HG03457 (cell line): ENCODE results near the gene KAT6B.

ENCODE experiments used
- ATAC-seq: cut with Tn5 transposase; IDR thresholded peaks from one replicate; pipeline ENCODE4 v1.9.1; 2021; ENCODE audit warnings: moderate number of reproducible peaks; ENCODE audit not compliant: unreplicated experiment

Gene KAT6B

DNA sequence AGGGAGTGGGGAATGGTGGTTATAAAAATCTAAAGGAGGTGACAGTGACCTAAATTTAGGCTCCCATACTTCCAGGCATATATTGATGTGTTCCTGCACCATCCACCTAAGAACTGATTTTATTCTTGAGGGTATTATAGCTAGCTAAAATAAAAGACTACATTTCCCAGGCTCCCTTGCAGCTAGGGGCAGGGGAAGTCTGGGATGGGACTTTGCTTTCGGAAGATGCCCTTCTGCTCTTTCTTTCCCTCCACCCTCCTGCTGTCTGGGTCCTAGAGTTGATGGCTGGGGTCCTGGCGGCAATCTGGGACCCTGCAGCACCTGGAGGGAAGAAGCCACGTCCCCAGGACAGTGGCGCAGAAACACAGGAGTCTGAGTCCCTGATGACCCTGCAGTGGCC, 231.3 kb downstream of the KAT6B start:
- ATAC-seq = no peak

DNA sequence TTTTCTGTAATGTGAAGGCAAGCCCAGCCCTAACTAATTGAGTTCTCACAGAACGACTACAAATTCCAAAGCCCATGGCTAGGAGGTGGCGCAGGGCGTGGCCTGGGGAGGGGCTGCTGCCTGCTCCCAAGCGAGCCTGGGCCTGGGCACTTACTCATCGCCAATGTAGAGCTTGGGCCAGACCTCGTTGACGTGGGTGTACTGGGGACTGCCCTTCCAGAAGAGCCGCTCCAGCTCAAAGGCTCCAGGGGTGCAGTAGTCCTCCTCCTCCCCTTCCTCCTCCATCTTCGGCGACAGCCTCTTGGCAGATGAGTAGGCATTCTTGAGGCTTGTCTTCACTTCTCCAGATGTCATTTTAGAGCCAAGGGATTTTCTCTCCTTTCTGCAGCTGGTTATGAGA, 231.8 kb downstream of the KAT6B start:
- no peak for ATAC-seq

DNA sequence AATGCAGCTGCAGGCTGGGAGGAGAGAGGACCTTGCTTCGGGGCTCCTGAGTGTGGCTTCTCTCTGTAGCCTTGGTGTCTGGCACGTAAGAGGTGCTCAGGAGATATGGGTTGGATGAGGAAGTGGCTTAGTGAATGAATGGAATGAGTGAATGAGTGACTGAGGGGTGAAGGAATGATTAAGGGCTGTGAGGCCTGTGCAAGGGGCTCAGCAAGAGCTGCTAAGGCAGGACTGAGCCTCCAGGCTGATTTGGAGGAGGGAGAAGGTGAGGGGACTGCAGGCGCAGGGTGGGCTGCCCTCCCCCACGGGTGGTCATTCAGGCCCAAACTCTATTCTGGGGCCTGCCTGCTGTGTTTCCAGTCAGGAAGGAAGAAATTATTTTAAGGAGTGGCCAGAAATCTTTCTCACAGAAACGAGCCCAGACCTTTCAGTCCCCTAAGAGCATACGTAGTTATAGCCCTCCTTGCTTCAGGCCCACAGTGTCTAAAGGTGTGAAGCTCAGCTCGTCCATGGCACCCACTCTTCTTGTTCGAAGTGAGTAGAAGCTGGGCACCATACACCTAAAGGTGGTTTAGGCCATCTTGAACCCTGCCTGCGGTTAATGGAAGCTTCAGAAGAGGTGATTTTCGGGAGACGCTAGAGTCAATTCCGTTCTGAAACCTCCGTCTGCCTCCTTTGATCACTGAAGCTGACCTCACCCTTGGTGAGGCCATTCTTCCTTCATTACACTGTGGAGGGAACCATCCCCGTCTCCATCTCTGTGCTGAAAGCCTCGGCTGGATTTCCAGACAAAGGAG, 235.5 kb downstream of the KAT6B start:
- ATAC-seq = no peak

DNA sequence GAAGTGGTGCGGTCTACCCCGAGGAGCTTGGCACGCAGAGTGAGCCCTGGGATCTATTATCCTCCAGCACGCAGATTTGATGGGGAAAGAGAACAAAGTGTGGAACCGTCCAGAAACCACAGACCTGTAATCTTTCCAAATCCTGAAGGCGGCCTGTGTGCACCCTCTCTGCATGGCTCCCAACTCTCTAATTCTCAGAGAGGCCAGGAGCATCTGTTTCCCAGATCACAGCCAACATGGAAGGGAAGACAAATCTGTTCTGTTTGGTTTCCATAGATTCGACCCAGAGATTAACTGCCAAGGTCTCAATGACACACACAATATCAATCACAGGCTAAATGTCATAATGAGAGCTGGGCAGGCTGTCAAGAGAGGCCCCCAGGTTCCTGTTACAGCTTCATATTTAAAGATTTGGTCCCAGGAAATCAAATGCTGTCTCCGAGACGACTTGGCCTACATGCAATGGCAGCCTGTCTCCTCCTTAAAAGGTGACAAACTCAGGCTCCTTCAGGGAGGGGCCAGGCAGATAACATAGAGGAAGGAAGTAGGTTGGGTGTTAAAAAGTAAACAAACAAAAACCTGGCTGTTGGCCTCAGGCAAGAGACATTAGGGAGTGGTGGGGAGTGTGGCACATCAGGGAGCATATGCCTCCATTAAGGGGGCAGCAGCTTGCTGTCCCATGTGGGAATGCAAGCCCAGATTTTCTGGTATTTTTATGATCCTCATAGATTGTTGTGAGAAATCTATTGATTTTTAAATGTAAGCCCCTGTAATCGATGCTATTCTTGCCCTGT, 236.3 kb downstream of the KAT6B start:
- no peak for ATAC-seq

DNA sequence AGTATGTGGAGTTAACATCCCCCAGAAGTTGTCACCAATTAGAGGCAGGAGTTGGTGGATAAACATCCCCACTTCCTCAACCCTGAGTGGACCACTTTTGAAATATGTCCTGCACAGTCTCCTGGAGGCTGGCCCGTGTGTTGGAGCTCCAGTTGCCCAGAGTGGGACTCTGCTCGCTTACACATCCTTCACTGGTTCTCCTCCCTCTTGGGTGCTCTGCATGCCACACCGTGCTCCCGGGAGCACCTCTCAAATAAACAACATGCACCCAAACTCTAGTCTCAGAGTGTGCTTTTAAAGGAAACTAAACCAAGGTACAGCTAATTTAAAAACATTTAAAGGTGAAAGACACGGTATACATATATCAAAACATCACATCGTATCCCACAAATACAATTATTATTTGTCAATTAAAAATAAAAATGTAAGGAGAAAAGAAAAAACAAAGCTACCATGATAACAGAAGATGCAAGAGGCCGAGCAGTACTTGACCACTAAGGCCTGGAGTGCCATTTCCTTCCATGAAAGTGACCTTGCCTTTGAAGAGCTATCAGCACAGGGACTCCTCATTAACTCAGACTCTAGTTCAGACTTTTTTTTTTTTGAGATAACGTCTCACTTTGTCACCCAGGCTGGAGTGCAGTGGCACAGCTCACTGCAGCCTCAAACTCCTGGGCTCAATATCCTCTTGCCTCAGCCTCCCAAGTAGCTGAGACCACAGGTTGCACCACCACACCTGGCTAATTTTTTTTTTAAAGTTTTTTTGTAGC, 237.2 kb downstream of the KAT6B start:
- no peak for ATAC-seq

DNA sequence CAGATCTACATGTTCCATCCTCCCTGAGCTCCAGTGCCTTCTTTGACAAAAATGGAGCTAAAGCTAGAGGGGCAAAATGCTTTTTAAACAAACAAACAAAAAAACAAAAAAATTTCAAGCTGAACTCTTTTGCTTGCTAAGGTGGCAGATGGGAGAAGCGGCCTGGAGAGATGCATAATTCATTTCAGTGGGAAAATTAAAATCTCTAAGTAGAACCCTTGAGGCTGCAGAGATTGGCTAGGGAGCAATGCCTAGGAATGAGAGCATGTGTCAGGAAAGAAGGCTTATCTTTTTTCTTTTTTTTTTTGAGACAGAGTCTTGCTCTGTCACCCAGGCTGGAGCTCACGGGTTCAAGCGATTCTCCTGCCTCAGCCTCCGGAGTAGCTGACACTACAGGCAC, 238.7 kb downstream of the KAT6B start:
- no peak for ATAC-seq

DNA sequence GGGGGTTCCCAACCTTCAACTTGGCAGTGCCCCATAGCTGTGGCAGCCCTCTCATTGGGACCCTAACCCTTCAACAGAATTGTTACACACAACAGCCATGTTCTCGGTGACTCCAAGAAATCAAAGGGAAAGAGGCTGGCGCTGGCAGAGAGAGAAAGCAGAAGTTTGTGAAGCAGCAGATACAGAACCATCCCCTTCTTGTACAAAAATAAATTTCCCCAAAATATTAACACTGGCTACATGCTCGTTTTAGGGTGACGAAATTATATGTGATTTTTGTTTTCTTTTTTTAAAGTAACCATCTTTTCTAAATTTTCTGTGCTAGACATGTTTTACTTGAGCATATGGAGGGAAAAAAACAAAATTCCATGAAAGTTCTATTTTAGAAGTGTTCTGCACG, 239.9 kb downstream of the KAT6B start:
- no peak for ATAC-seq

DNA sequence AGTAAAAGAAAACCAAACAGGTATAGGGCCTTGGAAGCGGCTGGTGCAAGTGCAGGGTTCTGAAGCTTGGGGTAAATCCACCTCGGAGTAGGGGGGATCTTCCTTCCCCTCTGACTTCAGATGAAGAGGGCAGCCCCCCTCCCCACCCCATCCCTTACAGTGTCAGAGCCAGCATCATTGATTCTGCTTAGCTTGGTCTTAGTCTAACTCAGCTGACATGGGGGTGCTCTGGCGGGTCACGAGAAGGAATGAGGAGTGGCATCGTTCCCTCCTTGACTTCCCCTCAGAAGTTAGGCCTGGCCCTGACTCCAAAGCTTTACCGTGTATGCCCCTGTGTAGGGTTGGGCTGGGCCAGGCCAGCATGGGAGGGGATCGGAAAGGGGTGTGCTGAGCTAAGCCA, 240.9 kb downstream of the KAT6B start:
- ATAC-seq = no peak

DNA sequence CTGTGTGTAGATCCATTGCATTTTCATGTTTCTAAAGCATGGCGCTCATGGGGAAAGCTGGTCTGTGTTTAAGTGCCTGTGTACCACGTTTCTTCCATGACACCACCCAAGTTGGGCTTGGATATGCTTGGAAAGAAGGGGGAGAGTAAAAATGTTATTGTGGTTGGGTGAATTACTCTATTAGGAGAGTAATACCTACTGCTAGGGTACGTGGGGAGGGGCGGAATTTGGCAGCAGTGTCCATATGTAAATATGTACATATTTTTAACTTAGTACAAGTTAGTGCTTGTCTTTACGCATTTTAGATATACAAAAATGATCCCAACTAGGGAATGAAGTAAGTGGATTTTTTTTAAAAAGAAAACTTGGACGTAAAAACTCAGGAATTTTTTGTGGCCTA, 242.1 kb downstream of the KAT6B start:
- ATAC-seq = no peak

DNA sequence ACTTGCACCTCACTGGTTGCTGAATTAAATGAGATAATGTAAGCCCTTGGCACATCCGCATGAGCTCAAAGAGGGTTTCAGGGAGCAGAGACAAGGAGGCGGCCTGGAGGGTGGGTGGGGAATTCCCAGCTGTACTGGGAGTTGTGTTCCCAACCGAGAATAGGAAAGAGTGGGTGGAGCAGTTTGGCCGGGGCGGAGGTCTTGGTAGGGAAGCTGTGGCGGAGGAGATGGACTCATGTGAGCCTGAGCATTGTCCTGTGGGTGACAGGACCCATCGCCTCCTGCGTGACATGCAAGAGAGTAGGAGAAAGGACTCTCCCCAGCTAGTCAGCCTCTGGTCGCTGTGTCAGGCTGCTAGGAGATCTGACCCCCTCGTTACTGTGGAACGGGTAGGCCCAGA, 244.1 kb downstream of the KAT6B start:
- no peak for ATAC-seq

DNA sequence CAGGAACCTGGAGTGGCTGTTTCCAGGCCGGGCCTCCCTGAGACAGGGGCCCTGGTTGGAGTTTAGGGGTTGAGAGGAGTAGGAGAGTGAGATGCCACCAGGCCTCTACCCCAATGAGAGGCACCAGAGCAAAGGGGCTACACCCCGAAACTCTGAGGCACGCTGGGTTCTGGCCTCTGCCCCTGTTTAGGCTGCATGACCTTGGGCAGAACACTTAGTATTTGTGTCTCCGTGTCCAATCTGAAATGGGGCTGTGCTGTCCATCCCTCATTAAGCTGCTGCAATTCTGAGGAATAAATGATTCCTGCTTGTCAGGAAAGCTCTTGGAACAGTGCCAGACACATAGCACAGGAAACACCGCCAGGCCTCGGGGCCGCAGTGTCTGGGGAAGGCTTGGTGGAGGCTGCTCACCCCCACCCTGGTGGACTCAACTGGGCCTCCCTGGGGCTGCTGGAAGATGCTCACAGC, 244.6 kb downstream of the KAT6B start:
- ATAC-seq = no peak

DNA sequence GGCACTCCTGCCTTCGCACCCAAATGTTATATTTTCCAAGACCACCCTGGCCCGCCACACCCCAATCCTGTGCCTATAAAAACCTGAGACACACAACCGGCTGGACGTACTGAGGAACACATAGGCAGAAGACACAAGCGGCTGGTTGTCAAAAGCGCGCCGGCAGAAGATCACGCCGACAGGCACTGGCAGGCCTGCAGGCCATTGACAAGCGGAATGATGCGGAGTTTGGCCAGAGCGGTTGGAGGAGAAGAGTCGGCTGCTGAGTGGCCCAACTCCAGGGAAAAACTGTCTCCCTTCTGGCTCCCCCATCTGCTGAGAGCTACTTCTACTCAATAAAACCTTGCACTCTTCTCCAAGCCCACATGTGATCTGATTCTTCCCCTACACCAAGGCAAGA, 245.4 kb downstream of the KAT6B start:
- no peak for ATAC-seq

DNA sequence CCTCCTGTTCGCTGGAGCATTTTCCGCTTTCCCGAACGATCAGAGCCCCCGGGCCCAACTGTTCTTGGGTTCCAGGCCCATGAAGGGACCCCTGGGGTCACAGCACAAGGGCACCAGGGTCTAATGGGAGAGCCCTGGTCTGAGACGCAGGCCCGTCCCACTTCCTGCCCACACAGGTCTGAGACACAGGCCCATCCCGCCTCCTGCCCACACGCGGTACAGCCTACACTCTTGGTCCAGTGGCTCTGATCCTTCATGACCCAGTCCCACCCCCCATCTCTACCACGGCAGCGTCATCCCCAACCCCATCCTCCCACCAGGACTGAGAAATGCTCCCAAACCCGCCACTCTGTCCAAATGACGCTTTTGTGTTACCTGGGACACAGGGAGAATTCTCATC, 246.3 kb downstream of the KAT6B start:
- no peak for ATAC-seq

DNA sequence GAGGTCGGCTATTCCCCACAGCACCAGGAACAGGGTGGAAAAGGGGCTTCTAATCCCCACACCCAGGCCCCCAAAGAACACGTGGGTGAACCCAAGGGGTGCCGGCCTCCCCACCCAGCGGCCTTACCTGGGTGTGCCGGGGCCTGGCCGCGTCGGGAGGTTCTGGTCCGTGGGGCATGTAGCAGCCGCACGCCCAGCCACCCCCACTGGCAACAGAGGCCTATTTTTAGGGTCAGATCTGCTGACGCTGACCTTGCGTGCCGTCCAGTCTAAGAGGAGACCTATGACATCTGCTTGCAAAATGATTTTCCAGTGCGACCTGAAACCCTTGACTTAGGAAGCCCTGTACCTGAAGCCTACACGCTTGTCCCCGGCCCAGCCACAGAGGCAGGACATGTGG, 247.0 kb downstream of the KAT6B start:
- no peak for ATAC-seq

DNA sequence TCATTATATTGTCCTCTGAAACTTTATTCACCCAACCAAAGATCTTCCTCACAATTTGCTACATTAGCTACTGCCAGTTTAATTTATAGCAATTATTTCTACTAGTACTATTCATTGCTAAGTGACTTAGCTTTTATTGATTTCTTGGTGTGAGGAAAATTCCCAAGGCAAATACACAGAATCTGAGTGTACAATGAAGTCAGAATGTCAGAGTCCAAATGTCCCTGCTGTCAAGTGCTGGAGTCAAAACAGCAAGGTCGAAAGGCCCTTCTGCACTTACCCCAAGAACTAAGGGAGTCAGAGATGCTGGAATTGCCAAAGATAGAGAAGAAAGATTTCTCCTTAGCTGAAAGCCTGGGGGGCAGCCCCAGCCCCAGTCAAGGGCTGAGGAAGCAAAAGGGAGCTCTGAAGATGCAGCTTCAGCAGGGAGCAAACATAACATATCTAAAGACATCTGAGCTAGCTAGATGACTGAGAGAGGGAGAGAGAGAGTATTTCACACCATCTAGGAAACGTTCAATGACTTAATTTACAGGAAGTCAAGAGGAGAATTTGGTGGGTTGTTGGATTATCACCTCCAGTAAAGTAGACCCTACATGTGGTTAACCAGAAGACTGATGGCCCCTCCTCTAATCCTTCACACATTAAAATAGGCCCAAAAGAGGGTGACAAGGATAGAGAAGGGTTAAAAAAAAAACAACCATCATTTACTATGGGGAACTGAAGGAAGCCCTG, 248.5 kb downstream of the KAT6B start:
- no peak for ATAC-seq

DNA sequence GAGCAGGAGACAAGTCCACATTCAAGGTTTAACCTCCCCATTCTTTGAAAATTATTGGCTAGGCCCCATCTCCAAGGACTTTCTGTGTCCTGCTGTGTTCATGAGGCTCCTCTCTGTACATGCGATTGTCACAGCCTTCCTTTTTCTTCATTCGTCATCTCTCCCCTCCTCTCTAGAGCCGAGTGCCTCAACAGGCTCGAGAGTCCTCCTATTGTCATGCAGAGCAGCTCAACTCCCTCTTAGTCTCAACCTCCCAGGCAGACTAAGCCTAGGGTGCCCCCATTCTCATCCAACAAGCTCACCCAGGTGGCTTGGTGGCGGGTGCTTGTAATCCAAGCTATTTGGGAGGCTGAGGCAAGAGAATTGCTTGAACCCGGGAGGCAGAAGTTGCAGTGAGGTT, 249.9 kb downstream of the KAT6B start:
- ATAC-seq = no peak

DNA sequence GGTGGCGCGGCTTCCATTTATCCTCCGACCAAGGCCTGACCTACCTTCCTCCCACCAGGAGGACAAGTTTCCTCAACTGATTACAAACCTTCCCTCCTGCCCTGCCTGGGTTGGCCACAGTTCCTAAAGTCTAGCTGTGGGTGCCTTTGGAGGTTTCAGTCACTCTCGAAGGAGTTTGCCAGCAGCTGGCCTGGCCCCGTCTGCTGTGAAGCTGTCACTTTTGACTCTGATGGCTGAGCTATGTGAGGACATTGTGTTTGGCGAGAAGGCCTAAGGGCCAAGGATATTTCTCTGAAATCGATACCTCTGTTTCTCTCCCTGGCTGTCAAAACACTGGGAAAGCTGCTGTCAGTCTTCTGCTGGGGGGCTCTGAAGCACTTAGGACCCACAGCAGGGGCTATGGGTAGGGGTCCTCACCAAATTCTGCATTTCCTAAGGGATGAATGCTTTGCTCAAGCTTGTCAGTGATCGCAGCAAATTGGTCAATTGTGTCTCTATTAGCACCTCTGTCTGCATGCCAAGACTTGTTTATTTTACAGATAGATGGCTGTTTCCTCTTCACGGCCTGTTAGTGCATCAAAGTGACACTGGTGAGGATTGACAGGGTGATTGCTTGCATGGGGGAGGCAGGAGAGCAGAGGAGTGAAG, 253.2 kb downstream of the KAT6B start:
- no peak for ATAC-seq

DNA sequence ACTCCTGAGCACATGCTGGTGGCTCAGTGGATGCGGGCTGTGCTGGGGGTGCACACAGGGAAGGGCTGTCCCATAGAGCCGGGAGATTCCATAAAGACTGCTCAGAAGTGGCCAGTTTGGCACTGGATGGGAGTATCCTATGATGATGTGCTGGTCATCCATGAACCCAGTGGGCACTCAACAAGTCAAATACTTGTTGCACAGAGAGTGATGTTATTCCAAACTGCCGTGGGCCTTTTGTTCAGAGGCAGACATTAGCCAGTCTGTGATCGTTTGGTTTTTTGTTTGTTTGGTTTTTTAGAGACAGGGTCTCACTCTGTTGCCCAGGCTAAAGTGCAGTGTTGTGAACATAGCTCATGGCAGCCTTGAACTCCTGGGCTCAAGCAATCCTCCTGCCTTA, 254.2 kb downstream of the KAT6B start:
- no peak for ATAC-seq

DNA sequence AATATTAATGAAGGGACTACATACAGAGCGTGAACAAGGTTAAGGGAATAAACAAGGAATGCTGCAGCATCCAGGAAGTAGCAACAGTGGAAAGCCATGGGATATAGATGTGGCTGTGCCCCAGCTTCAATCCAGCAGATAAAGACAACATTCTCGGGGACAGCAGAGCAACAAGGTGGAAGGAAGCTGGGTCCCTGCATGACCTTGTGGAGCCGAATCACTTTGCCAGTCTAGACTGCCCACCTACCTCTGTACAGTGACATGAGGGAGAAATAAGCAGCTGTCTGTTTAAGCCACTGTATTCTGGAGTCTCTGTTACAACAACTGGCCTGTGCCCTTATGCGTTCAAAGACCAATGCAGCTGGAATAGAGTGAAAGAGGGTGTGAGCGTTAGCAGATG, 255.0 kb downstream of the KAT6B start:
- ATAC-seq = no peak
